ENCODE results near the gene PTP4A1. TPM values are rescaled to one million over a fixed set of nuclear protein-coding genes. Genes with fewer than 3 reads are reported as not detected.
"Not testable (repeated sequence)": the region's sequence is repeated elsewhere in the genome, so short reads cannot be mapped to it uniquely, and the experiment has no call there.

Gene PTP4A1
- 27.9 and 73.0 TPM in 2 replicates for total RNA-seq

DNA sequence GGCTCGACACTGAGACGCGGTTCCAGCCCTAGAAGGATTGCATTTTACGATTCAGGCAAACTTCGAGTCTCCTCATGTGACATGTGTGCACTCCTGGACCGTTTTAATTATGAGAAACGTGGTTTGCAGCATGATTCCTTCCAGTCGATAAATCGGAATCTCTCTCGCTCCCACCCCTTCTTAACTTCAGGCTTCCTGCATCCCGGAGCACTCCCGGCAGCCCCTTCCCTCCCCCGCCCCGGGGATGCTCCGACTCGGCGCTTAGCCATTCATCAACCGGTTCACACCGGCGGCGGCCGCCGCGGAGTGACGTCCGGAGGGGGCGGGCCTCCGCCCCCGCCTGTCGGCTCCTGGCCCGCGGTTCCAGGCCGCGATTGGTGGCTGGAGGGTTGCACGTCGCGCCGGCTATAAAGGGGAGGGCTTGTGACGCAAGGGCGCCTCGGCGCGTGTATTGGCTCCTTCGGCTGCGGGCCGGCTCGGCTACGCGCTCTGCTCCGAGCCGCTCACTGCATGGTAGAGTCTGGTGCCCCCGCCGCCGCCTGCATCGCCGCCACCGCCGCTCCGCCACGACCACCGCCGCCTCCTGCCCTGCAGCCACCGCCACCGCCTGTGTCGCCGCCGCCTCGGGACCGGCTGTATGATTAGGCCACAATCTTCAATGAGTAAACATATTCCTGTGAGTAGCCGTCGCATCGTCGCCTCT lies at the start of gene PTP4A1, which contains the start of gene LOC128125822:
Gene PTP4A1, plus strand, starts transcription at position 437 of the 703 bp plus-strand sequence. CDS start 4,401 bp downstream, outside the sequence.
Gene LOC128125822, plus strand, starts transcription at position 437 of the 703 bp plus-strand sequence.
- DNase-seq: peak; percentile 98

DNA sequence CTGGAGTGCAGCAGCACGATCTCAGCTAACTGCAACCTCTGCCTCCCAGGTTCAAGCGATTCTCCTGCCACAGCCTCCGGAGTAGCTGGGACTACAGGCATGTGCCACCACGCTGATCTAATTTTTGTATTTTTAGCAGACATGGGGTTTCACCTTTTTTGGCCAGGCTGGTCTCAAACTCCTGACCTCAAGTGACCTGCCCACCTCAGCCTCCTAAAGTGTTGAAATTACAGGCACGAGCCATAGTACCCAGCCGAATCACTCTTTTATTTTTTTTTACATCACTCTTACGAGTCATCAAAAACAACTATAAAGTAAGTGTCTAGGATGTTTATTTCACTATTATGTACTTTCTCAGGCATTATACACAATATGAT lies 49.4 kb upstream of the PTP4A1 start:
- not testable (repeated sequence) for DNase-seq

DNA sequence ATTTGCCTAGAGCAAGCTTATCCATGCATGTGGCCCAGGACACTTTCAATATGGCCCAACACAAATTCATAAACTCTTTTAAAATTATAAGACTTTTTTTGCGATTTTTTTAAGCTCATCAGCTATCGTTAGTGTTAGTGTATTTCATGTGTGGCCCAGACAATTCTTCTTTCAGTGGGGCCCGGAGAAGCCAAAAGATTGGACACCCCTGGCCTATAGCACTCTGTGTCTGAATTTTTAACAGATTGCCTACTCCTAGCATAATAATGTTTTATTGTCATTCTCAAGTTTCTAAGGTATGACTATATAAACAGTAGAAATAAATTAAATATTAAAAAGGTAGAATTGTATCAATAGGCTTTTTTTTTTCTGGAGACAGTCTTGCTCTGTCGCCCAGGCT lies 48.6 kb upstream of the PTP4A1 start:
- DNase-seq: no peak

DNA sequence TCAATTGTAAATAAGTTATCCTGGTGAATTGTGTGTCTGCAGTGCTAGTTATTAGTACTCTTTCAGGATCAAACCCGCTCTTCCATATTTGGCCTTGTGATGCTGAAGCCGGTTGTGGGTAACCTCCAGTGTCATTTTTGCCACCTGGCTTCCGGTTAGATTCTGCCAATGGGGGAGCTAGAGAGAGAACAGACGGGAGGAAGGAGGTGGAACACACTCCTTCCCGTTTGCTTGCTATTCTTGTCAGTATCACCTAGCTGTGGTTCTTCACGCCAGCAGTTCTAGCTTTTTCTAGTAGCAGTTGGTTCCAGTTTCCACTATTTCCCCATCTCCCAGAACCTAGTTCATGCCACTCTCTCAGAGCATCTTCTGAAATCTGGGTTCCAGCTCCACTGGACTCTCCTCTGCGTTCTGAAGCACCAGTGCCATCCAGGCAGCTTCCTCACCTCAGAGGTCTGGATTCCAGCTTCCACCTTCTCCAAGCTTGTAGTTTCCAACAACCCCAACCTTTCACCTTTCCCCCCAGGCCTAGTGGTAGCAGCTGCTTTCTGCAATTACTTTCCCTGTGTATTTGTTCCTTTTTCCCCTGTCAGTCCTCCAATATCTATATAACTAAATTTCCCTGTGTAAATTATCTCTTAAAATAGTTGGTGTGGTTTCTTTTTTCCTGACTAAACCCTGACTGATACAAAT lies 46.9 kb upstream of the PTP4A1 start:
- no peak for DNase-seq

DNA sequence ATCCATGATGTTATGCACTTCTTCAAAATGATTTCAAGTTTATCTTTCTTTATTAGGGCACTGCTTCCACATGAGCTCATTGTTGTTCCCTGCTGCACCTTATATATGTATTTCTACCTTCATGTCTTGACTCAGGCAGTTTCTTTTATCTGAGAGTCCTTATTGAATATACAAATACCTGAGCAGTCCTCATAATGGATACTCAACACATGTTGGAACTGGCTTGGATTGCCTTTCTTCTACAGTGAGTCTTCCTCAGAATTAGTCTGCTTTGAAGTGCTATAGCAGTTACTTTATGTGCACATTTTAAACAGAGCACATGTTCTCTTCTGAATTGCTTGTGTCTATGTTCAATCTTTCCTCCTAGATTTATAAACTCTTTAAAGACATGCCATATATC lies 45.3 kb upstream of the PTP4A1 start:
- no peak for DNase-seq

DNA sequence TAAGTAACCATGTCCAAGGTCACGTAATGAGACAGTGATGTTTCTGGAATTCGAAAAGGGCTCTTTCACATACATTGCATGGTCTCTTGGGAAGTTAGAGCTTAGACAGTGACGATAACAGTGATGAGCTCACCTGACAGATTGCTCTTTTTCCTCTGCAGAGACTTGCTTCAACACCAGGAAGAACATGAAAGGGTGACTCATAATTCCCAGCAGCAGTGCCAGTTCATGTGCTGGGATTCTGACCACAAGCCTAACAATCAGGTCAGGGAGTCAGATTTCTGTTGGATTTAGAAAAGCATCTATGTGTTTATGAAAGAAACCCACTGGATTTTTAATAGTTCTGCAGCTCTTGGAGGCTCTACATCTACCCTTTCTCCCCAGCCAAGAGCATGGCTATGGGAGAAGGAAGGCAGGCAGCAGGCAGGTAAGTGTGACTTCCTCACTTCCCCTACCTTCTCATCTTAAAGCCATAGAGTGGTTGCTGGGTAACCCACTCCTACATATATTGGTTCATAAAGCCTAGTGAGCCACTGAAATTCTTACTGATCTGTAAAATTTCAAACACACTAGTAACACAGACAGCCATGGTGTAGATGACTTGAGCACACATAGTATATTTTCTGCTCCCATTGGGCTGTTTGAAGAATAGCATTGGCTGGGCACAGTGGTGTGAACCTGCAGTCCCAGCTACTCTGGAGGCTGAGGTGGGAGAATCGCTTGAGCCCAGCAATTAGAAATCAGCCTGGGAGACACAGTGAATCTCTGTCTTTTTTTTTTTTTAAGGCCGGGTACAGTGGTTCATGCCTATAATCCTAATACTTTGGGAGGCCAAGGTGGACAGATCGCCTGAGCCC lies 44.4 kb upstream of the PTP4A1 start:
- peak; percentile 42 for DNase-seq

DNA sequence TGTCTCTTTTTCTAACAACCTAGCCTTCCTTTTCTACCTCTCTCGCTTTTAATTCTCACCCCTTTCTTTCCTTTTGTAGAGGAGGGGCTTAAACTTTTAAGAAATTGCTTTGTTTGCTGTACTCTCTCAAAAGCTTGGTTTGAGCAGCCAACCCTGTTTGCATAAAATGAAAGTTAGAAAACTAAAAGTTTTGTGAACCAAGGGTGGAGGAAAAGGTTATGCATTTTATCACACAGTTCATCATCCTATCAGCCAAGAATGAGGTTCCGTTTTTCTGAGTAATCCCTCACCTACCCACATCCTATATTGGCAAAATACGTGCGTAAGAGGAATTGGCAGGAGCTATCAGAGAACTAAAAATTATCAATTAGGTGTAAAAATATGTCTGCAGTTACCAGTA lies 42.8 kb upstream of the PTP4A1 start:
- no peak for DNase-seq

DNA sequence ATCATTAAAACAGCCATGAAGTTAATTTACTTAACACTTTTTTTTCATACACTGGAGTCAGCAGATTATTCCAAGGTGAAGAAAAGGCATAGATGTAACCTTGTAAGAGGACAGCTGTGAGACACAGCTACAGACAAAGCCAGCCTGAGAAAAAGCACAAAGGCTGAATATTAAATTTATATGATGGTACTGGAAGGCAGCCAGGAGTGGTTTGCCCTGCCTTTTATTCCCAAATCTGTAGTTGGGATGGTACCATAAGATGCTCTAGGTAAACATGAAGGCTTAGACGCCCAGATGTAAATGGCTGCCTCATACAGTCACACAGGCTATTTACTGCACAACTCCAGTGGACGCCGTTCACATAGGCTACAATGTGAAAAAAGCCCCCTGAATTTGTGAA lies 42.1 kb upstream of the PTP4A1 start:
- DNase-seq: no peak

DNA sequence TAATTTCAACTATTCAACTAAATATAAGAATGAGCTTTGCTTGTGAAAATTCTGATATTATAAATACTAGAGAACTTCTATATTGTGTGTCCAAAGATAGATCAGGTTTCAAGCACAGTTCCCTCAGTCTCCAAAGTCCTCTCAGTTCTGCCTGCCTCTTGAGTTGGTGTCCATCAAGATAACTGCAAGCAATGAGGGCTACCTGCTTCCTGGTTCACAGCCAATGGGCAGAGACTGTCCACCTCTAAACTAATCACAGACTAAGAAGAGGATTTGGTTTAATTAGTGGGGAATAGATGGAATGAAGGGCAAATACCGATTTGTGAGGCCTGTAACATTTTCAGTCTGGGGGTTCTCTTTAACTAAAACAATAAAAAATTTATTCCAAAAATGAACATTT lies 41.3 kb upstream of the PTP4A1 start:
- no peak for DNase-seq

DNA sequence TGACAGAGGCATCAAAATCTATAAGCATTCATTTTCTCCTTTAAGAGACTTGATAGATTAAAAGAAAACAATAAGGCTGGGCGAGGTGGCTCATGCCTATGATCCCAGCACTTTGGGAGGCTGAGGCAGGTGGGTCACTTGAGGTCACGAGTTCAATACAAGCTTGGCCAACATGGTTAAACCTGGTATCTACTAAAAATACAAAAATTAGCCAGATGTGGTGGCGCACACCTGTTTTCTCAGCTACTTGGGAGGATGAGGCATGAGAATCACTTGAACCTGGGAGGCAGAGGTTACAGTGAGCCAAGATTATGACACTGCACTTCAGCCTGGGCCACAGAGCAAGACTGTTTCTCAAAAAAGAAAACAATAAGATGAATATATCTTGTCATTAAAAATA lies 39.3 kb upstream of the PTP4A1 start:
- no peak for DNase-seq

DNA sequence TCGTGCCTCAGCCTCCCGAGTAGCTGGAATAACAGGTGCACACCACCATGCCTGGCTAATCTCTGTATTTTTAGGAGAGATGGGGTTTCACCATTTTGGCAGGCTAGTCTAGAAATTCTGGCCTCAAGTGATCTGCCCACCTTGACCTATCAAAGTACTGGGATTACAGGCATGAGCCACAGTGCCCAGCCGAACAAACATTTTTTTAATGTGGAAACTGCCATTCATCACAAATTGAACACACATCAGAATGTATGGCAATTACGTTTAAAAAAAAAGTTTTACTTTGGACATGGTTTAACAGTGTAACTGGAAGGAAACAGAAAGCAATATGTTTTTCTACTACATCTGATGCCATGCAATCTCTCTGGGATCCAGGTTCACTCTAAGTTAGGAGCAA lies 38.3 kb upstream of the PTP4A1 start:
- no peak for DNase-seq

DNA sequence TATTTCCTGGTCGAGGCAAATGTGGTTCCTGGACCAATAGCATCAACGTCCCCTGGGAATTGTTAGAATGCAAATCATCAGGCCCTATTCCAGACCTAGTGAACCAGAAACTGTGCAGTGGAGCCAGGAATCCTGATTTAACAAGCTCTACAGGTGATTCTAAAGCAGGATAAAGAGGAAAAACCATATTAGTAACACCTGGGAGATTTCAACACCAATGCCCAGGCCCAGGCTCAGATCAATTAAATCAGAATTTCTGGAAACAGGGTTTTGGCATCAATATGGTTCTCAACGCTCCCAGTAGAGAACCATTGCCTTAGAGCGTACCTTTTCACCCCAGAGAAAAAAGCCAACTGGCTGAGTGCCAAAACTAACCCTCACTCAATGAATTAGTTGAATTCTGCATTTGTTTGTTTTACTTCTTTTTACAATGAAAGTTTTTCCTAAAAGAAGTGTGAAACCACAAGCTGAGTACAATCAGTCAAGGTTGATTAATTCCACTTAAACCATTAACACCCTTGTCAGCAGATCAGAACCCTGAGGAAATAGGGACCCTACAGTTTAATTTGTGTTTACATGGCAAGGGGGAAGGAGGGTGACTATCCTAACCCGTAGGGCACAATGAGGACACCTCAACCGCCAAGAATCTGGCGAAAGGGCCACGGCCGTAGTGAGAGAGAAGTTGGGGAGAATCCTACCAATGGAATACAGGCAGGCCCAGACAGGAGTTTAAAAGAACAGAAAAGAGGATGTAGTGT lies 34.9 kb upstream of the PTP4A1 start:
- DNase-seq: no peak

DNA sequence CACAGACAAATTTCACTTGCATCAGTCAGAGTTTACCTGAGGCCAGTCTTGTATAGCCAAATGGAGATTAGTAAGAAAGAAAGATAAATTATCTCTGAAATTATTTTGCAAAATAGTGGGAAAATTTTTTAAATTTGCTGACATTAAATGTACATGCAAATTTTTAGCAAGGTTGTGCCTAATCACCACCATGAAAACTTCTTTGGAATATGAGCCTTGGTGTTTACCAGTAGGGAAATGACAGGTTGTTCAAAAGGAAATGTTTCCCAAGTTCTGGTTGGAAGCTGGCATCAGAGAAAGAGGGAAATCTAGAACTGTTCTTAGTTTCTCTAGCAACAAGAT lies 34.4 kb upstream of the PTP4A1 start:
- no peak for DNase-seq

DNA sequence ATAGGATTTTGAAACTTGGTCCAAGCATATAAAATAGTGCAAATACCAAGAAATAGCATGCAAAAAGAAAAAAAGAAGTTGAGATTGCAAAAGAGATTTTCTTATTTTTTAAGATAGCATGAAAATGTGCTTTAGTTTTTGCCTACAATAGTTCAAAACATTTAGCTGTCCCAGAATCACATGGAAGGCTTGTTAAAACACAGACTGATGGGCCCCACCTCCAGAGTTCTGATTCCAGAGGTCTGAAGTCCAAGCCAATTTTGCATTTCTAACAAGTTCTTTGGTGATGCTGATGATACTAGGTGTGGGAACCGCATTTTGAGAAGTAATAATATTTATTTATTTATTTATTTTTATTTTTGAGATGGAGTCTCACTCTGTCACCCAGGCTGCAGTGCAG lies 33.7 kb upstream of the PTP4A1 start:
- DNase-seq: no peak

DNA sequence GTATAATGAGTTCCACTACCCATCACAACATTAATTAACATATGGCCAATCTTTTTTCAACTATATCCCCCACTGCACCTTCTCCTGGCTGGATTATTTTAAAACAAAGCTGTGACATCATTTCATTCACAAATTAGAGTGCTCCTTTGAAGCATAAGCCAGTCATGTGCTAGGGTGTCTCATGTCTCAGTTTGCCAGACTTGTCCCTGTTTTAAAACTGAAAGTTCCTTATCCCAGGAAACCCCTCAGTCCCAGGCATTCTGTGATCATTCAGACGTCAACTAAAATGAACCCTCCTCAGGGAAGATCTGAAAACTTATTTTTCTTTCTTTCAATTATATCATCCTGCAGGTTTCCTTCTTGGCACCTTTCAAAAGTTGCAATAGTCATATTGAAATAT lies 29.3 kb upstream of the PTP4A1 start:
- no peak for DNase-seq

DNA sequence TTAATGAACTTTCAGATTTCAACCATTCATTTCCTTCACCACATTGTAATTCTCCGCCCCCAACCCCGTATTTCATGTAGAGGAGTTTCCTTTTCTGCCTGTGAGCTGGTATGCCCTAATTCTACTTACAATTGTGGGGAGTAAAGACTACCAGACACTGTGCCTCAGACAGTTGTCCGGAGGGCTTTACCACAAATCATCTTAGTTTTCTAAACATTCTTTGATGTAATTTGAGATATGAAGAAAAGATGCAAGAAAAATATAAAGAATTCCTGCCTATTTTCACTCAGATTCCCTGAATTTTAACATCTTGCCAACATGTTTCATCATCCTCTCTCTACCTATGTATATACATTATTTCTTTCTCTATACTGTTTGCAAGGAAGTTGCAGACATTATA lies 28.3 kb upstream of the PTP4A1 start:
- no peak for DNase-seq

DNA sequence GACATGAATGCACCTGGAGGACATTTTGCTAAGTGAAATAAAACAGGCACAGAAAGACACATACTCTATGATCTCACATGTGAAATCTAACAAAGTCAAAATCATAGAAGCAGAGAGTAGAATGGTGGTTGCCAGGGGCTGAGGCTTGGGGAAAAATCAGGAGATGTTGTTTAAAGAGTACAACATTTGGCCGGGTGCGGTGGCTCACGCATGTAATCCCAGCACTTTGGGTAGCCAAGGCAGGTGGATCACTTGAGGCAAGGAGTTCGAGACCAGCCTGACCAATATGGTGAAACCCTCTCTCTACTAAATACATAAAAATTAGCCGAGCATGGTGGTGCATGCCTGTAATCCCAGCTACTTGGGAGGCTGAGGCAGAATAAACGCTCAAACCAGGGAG lies 26.0 kb upstream of the PTP4A1 start:
- no peak for DNase-seq

DNA sequence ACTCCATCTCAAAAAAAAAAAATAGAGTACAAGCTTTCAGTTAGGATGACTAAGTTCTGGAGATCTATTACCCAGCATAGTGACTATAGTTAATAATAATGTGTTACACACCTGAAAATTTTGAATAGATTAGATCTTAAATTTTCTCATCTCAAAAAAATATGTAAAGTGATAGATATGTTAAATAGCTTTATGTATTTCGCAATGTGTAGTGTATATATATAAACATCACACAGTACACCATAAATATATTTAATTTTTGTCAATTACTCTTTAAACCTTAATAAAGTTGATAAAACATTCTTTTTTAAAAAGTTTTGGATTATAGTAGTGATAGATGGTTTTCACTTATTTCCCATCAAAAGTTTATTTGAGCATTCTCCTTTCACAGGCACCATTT lies 25.6 kb upstream of the PTP4A1 start:
- no peak for DNase-seq

DNA sequence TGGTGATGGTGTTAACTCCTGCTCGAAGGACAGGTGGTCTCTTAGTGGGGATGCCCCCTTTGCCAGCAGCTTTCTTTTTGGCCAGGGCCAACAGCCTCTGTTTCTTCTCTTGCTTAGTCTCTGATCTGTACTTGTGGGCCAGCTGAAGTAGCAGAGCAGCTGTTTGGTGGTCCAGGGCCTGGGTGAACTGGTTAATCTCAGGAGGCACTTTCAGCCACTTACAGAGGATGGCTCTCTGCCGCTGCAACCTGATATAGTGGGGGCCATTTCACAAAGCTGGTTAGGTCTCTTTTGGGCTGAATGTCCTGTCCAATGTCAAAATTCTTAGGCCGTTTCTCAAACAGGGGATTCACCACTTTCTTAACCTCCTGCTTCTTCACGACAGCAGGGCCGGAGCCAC lies 23.2 kb upstream of the PTP4A1 start:
- DNase-seq: no peak

DNA sequence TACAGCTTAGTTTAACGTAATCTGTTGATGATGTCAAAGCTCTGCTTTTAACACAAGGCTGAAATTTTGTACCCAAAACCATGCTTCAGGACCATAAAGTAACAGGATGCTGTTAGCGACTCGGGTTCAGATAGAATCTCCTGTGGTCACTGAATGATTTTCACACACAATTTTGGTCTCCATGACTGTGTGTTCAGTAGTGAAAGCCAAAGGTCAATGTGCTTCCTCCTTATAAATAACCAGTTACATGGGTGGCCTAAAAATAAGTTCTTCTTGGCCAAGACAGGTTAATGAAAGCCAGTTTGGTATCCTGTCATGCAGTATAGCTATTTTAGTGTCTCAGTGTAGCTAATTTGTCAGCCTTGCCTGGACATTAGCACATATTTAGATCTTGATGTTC lies 19.1 kb upstream of the PTP4A1 start:
- DNase-seq: no peak

DNA sequence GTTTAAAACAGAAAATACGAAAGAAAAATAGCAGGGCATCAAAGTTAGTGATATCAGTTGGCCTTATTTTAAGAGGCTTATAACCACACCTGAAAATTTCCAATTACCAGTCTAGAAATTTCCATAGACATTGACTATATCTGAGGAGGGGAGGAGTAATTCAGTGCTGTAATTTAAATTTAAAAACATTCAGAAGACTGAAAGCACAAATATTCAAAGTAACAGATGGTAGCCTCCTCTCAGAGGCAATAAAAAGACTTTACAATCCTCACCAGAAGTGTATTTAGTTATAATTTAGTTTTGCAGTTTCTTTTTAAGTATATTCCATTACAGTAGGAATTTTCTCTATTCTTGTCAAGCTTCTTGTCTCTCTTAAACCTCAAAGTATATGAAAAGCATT lies 18.4 kb upstream of the PTP4A1 start:
- no peak for DNase-seq

DNA sequence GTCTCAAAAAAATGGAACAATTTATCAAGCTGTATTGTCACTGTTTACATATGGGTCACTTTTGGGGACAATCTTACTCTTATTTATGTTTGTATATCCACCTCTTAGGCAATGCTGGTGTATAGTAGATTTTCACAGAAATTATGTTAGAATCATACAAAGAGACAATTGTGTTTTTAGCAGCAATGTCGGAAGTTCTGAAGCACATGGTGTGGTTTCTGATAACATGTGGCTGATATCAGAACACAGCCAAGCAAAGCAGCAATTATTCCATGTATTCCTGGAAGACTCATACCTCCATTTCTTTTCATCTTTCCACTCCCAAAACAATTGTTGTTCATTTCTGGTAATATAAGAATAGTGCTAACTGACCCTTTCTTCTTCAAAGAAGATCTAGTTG lies 17.5 kb upstream of the PTP4A1 start:
- DNase-seq: no peak

DNA sequence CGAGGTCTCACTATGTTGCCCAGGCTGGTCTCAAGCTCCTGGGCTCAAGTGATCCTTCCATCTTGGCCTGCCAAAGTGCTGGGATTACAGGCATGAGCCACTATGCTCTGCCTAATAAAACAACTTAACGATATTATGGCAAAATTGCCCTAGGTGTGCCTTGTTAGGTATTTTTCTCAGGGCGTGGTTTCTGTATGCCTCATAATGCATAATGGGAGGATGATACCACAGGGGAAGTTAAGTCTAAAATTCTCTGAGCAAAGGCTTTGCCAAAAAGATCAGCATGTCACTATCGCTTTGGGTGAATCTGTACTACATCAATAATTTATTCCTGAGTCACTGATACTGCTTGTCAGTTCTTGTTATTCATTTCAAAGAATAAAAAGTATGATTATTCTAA lies 15.9 kb upstream of the PTP4A1 start:
- no peak for DNase-seq
